IPS-20b (cell line): ENCODE data around the gene YWHAQ.
"Not testable (repeated sequence)": the region's sequence is repeated elsewhere in the genome, so short reads cannot be mapped to it uniquely, and the experiment has no call there.

ENCODE experiments used
- H3K27ac ChIP-seq: one replicate; pipeline ENCODE4 v1.5.1; 2013; ENCODE audit warnings: low read length
- H3K27me3 ChIP-seq: 2 replicates; pipeline ENCODE4 v1.6.1; 2013; ENCODE audit warnings: mild to moderate bottlenecking, low read length, inconsistent platforms; ENCODE audit not compliant: insufficient read depth
- H3K36me3 ChIP-seq: 2 replicates; pipeline ENCODE4 v1.6.1; 2013; ENCODE audit warnings: low read depth, mild to moderate bottlenecking, inconsistent platforms, low read length, moderate library complexity; ENCODE audit not compliant: insufficient read depth
- H3K4me1 ChIP-seq: 2 replicates; pipeline ENCODE4 v1.6.1; 2013; ENCODE audit warnings: mild to moderate bottlenecking, control low read depth, inconsistent platforms, low read length, moderate library complexity; ENCODE audit not compliant: insufficient read depth
- H3K4me3 ChIP-seq: 2 replicates; pipeline ENCODE4 v1.5.1; 2013; ENCODE audit warnings: mild to moderate bottlenecking, low read length, inconsistent platforms
- H3K9ac ChIP-seq: 2 replicates; pipeline ENCODE4 v1.6.1; 2013; ENCODE audit warnings: low read depth, mild to moderate bottlenecking, inconsistent platforms, low read length, moderate library complexity
- H3K9me3 ChIP-seq: 2 replicates; pipeline ENCODE4 v1.6.1; 2013; ENCODE audit warnings: mild to moderate bottlenecking, low read depth, low read length, inconsistent platforms; ENCODE audit not compliant: insufficient read depth

Gene YWHAQ

DNA sequence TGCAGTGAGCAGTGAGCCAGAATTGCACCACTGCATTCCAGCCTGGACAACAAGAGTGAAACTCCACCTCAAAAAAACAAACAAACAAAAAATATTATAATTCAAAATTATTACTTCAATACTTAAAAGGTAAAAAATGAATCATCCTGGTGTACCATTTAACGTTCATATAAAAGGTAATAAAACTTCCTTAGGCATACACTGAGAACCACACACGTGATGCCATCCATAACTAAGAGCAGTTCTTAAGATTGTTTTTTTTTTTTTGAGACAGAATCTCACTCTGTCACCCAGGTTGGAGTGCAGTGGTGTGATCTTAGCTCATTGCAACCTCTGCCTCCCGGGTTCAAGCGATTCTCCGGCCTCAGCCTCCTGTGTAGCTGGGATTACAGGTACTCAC, 29.4 kb downstream of the YWHAQ start:
- H3K9me3 ChIP-seq: peaks cover 12% of the 10 kb centered on the region
- no peaks in the 10 kb centered on the region for H3K27me3 ChIP-seq
- no peak overlapping the region for H3K27ac ChIP-seq
- H3K4me1 ChIP-seq: no peaks in the 10 kb centered on the region
- peaks cover 40% of the 10 kb centered on the region for H3K36me3 ChIP-seq
- H3K9ac ChIP-seq: no peak overlapping the region
- H3K4me3 ChIP-seq: no peak overlapping the region

DNA sequence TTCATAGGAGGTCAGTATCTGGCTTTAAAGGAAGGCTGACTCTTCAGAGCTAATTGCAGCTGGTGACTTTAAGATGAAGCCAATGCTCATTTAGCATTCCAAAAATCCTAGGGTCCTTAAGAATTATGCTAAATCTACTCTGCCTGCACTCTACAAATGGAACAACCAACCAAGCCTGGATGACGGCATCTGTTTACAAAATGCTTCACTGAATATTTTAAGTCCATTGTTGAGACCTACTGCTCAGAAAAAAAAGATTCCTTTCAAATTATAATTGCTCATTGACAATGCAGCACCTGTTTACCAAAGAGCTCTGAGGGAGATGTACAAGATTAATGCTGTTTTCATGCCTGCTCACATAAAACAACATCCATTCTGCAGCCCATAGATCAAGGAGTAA, 31.4 kb downstream of the YWHAQ start:
- Histone ChIP-seq H3K4me3 (no peak overlapping the region), H3K9ac (no peak overlapping the region), H3K27me3 (no peaks in the 10 kb centered on the region), H3K36me3 (peaks cover 40% of the 10 kb centered on the region), H3K4me1 (no peaks in the 10 kb centered on the region), H3K9me3 (peaks cover 12% of the 10 kb centered on the region), H3K27ac (no peak overlapping the region)

DNA sequence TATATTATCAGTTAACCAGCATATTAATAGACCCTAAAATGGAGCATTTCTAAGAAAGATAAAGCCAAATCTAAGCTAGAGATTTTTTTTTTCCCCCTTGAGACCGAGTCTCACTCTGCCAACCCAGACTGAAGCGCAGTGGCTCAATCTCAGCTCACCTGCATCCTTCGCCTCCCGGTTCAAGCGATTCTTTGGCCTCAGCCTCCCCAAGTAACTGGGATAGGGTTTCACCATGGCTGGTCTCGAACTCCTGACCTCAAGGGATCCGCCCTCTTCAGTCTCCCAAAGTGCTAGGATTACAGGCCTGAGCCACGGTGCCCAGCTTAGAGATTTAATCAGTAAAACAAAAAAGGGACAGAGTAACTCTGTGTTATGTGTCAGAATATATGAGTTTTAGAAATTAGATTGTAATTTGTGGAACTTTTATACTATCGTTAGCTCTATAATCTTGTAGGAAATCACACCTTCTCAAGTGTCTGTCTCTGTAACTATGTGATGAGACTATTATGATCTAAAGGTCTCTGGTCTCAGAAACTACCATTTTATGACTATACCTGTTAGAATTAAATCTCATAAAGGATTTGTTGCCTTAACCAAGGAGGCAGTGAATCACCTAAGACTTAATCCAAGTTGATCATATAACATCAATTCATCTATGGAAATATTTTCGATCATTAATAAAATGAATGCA, 34.0 kb downstream of the YWHAQ start:
- Histone ChIP-seq H3K27me3 (no peaks in the 10 kb centered on the region), H3K9ac (no peak overlapping the region), H3K9me3 (peaks cover 12% of the 10 kb centered on the region), H3K36me3 (peaks cover 41% of the 10 kb centered on the region), H3K4me3 (no peak overlapping the region), H3K27ac (no peak overlapping the region), H3K4me1 (no peaks in the 10 kb centered on the region)

DNA sequence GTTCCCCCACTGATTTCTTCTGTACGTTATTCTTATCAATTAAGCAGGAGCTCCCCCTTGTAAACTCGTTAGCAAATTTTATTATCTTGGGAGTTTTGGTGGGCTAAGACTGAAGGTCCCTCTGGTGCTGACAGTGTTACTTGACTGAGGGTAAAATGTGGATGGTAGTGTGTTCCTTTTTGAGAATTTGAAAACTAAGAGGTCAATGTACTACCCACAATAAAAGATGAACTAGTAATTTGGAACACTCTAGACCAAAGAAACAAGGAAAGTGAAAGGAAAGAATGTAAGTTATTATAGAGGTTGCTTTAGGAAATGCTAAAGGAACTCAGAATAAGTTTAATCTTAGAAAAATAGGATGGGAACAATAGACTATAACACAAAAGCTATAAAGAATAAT, 35.1 kb downstream of the YWHAQ start:
- H3K36me3 ChIP-seq: peaks cover 43% of the 10 kb centered on the region
- no peak overlapping the region for H3K4me3 ChIP-seq
- no peak overlapping the region for H3K27ac ChIP-seq
- H3K9me3 ChIP-seq: peaks cover 12% of the 10 kb centered on the region
- H3K4me1 ChIP-seq: no peaks in the 10 kb centered on the region
- H3K9ac ChIP-seq: no peak overlapping the region
- no peaks in the 10 kb centered on the region for H3K27me3 ChIP-seq

DNA sequence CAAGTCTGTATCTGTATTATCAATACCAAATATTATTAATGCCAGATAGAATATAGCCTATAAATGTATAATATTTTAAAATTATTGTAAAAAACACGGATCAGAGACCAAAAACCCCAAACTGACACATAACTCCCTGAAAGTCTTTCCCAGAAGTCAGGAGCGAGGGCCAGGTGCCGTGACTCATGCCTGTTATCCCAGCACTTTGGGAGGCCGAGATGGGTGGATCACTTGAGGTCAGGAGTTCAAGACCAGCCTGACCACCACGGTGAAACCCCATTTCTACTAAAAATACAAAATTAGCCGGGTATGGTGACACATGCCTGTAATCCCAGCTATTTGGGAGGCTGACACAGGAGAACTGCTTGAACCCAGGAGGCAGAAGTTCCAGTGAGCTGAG, 35.5 kb downstream of the YWHAQ start:
- not testable (repeated sequence) for H3K4me1 ChIP-seq, H3K27me3 ChIP-seq, H3K9ac ChIP-seq, H3K27ac ChIP-seq, H3K4me3 ChIP-seq
- H3K36me3 ChIP-seq: peaks cover 43% of the 10 kb centered on the region
- peaks cover 12% of the 10 kb centered on the region for H3K9me3 ChIP-seq

DNA sequence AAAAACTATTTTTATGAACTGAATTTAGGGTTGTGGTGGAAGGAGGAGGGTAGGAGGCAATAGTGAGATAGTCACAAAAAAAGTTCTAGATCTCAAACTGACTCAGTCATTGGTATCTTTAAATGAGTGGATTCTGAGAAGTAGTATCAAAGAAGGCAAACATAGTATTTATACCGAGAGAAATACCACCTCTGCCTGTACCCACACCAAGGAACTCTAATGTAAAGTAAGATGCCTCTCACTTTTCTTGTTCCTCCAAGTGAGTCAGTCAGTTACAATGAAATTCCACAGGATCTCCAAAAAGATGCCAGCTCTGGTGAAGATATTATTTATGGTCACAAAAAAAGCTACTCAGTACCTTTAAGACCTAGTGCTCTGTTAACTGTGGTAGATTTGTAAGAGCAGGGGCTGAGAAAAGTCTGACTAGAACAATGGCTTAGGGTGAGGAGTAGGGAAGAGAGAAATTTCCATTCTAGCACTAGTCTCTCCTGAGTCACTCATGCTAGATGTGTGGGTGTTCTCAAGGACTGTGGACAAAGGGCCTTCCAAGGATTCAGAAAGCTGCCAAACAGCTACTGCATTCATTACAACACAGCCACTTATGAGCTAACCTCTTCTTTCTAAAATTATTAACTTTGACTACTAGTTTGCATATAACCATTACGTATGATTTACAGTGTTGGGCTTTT, 36.3 kb downstream of the YWHAQ start:
- no peak overlapping the region for H3K4me3 ChIP-seq
- H3K36me3 ChIP-seq: peaks cover 43% of the 10 kb centered on the region
- H3K27me3 ChIP-seq: no peaks in the 10 kb centered on the region
- H3K9me3 ChIP-seq: peaks cover 4% of the 10 kb centered on the region; the same call in 1 of the 2 replicates
- H3K9ac ChIP-seq: no peak overlapping the region
- no peak overlapping the region for H3K27ac ChIP-seq
- no peaks in the 10 kb centered on the region for H3K4me1 ChIP-seq

DNA sequence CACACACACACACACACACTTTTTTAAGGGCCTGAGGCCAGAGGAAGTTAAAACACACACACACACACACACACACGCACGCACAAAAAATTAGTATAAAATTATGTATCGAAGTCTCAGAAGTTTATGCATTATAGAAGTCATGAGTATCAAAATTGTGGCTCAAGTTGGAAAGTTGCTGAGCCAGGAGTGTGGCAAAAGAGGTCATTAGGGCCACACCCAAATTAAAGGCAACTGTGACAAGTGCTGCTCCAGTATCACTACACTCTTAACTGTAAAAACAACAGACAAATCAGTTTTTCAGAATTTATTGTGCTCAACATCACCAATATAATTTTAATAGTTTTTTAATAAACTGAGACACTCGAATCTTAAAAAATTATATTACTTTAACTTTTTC, 36.9 kb downstream of the YWHAQ start:
- Histone ChIP-seq H3K27ac (no peak overlapping the region), H3K9ac (no peak overlapping the region), H3K27me3 (no peaks in the 10 kb centered on the region), H3K4me3 (no peak overlapping the region), H3K4me1 (no peaks in the 10 kb centered on the region), H3K36me3 (peaks cover 43% of the 10 kb centered on the region), H3K9me3 (no peaks in the 10 kb centered on the region)

DNA sequence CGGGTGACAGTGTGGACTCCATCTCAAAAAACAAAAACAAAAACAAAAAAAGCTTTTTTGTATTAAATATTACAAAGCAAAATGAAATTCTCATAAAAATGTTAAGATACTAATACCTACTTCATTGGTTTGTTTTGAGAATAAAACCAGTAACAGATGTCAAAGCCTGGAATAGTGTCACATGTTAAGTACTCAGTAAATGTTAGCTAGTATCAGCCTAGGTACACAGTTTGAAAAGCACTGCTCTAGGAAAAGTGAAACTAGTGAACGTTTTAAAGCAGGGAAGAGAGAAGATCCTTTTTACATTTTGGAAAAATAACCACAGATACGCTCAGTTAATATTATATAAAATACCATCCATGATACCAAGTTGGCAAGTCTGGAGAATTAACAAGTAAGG, 38.1 kb downstream of the YWHAQ start:
- Histone ChIP-seq H3K4me3 (no peak overlapping the region), H3K27ac (no peak overlapping the region), H3K9ac (no peak overlapping the region), H3K36me3 (peaks cover 44% of the 10 kb centered on the region), H3K4me1 (no peaks in the 10 kb centered on the region), H3K9me3 (no peaks in the 10 kb centered on the region), H3K27me3 (no peaks in the 10 kb centered on the region)

DNA sequence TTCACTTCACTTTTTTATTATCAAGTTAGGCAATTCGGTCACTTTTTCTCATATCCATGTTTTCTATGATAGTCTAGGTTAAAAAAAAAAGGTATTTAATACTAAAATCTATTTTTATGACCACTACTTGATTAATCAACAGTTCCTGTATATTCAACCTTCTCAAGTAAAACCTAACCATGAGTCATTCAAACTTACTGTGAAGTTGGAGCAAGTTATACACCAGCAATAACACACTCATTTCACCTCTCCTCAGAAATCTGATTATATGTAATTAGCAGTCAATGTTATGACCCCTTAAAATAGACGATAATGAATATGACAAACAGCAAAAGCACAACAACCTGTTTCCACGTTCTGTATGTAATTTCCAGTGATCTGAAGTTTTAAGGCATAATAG, 40.2 kb downstream of the YWHAQ start:
- Histone ChIP-seq H3K9ac (no peak overlapping the region), H3K27me3 (no peaks in the 10 kb centered on the region), H3K36me3 (peaks cover 65% of the 10 kb centered on the region), H3K4me3 (no peak overlapping the region), H3K9me3 (no peaks in the 10 kb centered on the region), H3K4me1 (no peaks in the 10 kb centered on the region), H3K27ac (no peak overlapping the region)

DNA sequence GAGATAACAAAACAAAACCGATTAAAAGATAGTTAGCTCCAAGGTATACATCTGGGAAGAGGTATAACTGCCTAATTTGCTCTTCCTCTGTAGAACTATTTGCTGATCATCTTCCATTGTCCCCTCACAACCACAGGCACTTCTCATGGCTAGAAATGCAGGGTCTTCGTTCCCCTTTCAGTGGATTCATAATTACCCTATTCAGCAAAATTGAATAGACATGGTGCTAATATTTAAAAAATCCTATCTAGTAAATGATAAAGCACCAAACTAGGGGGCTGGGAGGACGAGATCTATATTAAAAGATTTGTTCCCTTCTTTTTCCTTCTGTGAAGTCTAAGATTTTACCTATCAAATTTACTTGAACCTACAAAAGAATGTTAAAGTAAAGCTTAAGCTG, 44.3 kb downstream of the YWHAQ start:
- H3K36me3 ChIP-seq: peaks cover 86% of the 10 kb centered on the region
- H3K9ac ChIP-seq: no peak overlapping the region
- no peaks in the 10 kb centered on the region for H3K4me1 ChIP-seq
- H3K9me3 ChIP-seq: no peaks in the 10 kb centered on the region
- H3K27me3 ChIP-seq: no peaks in the 10 kb centered on the region
- H3K4me3 ChIP-seq: no peak overlapping the region
- H3K27ac ChIP-seq: no peak overlapping the region

DNA sequence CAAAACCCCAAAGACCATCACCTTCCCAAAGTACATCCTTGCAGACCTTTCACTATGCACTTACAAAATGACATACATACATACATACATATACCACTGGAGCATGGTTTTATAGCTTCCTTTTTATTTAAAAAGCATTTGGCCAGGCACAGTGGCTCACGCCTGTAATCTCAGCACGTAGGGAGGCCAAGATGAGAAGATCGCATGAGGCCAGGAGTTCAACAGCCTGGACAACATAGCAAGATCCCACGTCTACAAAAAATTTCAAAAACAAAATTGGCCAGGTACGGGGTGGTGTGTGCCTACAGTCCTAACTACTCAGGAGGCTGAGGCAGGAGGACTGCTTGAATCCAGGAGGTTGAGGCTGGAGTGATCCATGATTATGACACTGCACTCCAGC, 45.3 kb downstream of the YWHAQ start:
- no peak overlapping the region for H3K9ac ChIP-seq
- no peaks in the 10 kb centered on the region for H3K9me3 ChIP-seq

DNA sequence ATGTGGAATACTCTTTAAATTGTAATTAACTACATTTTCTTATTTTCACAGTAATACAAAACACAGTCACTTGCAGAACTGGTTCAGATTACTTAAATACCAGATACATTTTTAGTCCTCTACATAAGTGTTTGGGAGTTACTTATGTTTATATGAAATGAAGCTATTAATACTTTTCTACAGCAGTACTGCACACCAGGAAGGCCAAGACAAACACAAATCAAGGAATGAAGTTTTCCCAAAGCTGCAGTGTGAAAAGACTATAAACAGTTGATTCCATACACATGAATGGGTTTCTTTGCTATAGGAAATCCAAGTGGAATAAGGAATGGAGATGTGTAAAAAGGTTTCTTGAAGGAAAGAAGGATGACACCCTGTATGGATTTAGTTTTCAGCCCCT, 45.9 kb downstream of the YWHAQ start:
- H3K9ac ChIP-seq, H3K27ac ChIP-seq, H3K9me3 ChIP-seq, H3K27me3 ChIP-seq, H3K4me3 ChIP-seq, H3K4me1 ChIP-seq: not testable (repeated sequence)
- peaks cover 71% of the 10 kb centered on the region for H3K36me3 ChIP-seq

More for the DNA sequence above, 45.3 kb downstream of the YWHAQ start:
- Histone ChIP-seq H3K27me3 (no peaks in the 10 kb centered on the region), H3K36me3 (peaks cover 76% of the 10 kb centered on the region), H3K4me3 (no peak overlapping the region), H3K27ac (no peak overlapping the region), H3K4me1 (no peaks in the 10 kb centered on the region)
